ENCODE results near the gene OTUD6A.

The OTUD6A gene

GRCh38 chrX:70062076-70062475 is at the start of gene OTUD6A:
OTUD6A (plus strand) TSS chrX:70062457; CDS start chrX:70062525, 68 bp downstream.
- TF ChIP-seq CTCF (IDR thresholded peaks at IDR 0.05; ENCODE audit: insufficient read depth, low read length, poor library complexity, severe bottlenecking) = no peak
- H3K36me3 ChIP-seq (ENCODE audit: control insufficient read depth, insufficient read depth, low read length) = no peaks in the 10 kb centered on the region
- DNase-seq (ENCODE audit: extremely low read depth, insufficient read length) = no peak
- no peaks in the 10 kb centered on the region for H3K27me3 ChIP-seq (replicated peaks; ENCODE audit: control insufficient read depth, insufficient read depth, low read length)
- H3K4me3 ChIP-seq (replicated peaks; ENCODE audit: low read depth, low read length) = no peak within 1 kb of the TSS

- H3K4me3 ChIP-seq (replicated peaks; ENCODE audit: low read depth, low read length) = no peak overlapping the region
- DNase-seq (ENCODE audit: extremely low read depth, insufficient read length) = no peak
- TF ChIP-seq CTCF (IDR thresholded peaks at IDR 0.05; ENCODE audit: insufficient read depth, low read length, poor library complexity, severe bottlenecking) = no peak
- no peaks in the 10 kb centered on the region for H3K36me3 ChIP-seq (ENCODE audit: control insufficient read depth, insufficient read depth, low read length)
- H3K27me3 ChIP-seq (replicated peaks; ENCODE audit: control insufficient read depth, insufficient read depth, low read length) = no peaks in the 10 kb centered on the region
Observed at GRCh38 chrX:70012756-70013155, 49.5 kb upstream of the OTUD6A start.

- no peak for TF ChIP-seq CTCF (IDR thresholded peaks at IDR 0.05; ENCODE audit: insufficient read depth, low read length, poor library complexity, severe bottlenecking)
- Histone ChIP-seq H3K4me3 (replicated peaks; ENCODE audit: low read depth, low read length) (no peak overlapping the region), H3K36me3 (ENCODE audit: control insufficient read depth, insufficient read depth, low read length) (no peaks in the 10 kb centered on the region), H3K27me3 (replicated peaks; ENCODE audit: control insufficient read depth, insufficient read depth, low read length) (no peaks in the 10 kb centered on the region)
- no peak for DNase-seq (ENCODE audit: extremely low read depth, insufficient read length)
Observed at GRCh38 chrX:70013466-70014381, 48.5 kb upstream of the OTUD6A start.

GRCh38 chrX:70016513-70016912 is 45.7 kb upstream of the OTUD6A start:
- Histone ChIP-seq H3K4me3 (replicated peaks; ENCODE audit: low read depth, low read length) (no peak overlapping the region), H3K27me3 (replicated peaks; ENCODE audit: control insufficient read depth, insufficient read depth, low read length) (no peaks in the 10 kb centered on the region), H3K36me3 (ENCODE audit: control insufficient read depth, insufficient read depth, low read length) (no peaks in the 10 kb centered on the region)
- DNase-seq (ENCODE audit: extremely low read depth, insufficient read length) = no peak
- no peak for TF ChIP-seq CTCF (IDR thresholded peaks at IDR 0.05; ENCODE audit: insufficient read depth, low read length, poor library complexity, severe bottlenecking)

- H3K4me3 ChIP-seq (replicated peaks; ENCODE audit: low read depth, low read length) = no peak overlapping the region
- no peaks in the 10 kb centered on the region for H3K27me3 ChIP-seq (replicated peaks; ENCODE audit: control insufficient read depth, insufficient read depth, low read length)
- no peak for TF ChIP-seq CTCF (IDR thresholded peaks at IDR 0.05; ENCODE audit: insufficient read depth, low read length, poor library complexity, severe bottlenecking)
- H3K36me3 ChIP-seq (ENCODE audit: control insufficient read depth, insufficient read depth, low read length) = no peaks in the 10 kb centered on the region
- DNase-seq (ENCODE audit: extremely low read depth, insufficient read length) = no peak
Observed at GRCh38 chrX:70022616-70023015, 39.6 kb upstream of the OTUD6A start.
